Measurements from ENCODE around the gene MACROD2.

The MACROD2 gene

DNA sequence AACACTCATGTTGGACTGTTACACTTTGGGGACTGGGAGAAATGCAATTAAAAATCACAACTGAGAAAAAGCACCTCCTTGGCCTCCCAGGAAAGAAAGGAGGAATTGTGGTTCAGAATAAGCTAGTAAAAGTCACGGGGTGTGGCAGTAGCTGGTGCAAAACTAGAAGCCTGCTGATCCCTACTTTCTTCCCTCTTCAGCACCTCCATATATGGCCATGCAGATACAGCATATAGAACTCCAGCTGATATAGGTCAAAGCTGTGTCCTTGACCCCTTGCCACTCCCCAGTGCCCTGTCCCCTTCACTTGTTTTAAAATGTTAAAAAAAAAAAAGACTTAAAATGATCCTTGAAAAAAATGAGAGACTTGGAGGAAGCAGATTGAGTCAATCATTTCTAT lies 347.6 kb downstream of the MACROD2 start:
- POLR2A ChIA-PET: no interaction called here
- TF ChIP-seq, protein P1, sequence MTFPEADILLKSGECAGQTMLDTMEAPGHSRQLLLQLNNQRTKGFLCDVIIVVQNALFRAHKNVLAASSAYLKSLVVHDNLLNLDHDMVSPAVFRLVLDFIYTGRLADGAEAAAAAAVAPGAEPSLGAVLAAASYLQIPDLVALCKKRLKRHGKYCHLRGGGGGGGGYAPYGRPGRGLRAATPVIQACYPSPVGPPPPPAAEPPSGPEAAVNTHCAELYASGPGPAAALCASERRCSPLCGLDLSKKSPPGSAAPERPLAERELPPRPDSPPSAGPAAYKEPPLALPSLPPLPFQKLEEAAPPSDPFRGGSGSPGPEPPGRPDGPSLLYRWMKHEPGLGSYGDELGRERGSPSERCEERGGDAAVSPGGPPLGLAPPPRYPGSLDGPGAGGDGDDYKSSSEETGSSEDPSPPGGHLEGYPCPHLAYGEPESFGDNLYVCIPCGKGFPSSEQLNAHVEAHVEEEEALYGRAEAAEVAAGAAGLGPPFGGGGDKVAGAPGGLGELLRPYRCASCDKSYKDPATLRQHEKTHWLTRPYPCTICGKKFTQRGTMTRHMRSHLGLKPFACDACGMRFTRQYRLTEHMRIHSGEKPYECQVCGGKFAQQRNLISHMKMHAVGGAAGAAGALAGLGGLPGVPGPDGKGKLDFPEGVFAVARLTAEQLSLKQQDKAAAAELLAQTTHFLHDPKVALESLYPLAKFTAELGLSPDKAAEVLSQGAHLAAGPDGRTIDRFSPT (tag by site-specific recombination; IDR thresholded peaks at IDR 0.05): no peak
- TF ChIP-seq KLF9 (tag by site-specific recombination; IDR thresholded peaks at IDR 0.05; ENCODE audit: low read depth) (no peak), ZNF623 (tag by site-specific recombination; IDR thresholded peaks at IDR 0.05) (no peak), GLIS2 (tag by site-specific recombination; IDR thresholded peaks at IDR 0.05) (no peak), KLF1 (tag by site-specific recombination; IDR thresholded peaks at IDR 0.05) (no peak), ZNF140 (tag by site-specific recombination; IDR thresholded peaks at IDR 0.05) (no peak), ZNF701 (tag by site-specific recombination; IDR thresholded peaks at IDR 0.05) (no peak), ZNF791 (tag by site-specific recombination; IDR thresholded peaks at IDR 0.05) (no peak), ZNF114 (tag by site-specific recombination; IDR thresholded peaks at IDR 0.05) (no peak), ZNF621 (tag by site-specific recombination; IDR thresholded peaks at IDR 0.05) (no peak), ZNF544 (tag by site-specific recombination; IDR thresholded peaks at IDR 0.05) (no peak), ZNF501 (tag by site-specific recombination; IDR thresholded peaks at IDR 0.05) (no peak), HOXC10 (CRISPR knock-in tag; IDR thresholded peaks at IDR 0.05) (no peak), ZBTB8A (tag by site-specific recombination; IDR thresholded peaks at IDR 0.05) (no peak)
- TF ChIP-seq, protein P2, sequence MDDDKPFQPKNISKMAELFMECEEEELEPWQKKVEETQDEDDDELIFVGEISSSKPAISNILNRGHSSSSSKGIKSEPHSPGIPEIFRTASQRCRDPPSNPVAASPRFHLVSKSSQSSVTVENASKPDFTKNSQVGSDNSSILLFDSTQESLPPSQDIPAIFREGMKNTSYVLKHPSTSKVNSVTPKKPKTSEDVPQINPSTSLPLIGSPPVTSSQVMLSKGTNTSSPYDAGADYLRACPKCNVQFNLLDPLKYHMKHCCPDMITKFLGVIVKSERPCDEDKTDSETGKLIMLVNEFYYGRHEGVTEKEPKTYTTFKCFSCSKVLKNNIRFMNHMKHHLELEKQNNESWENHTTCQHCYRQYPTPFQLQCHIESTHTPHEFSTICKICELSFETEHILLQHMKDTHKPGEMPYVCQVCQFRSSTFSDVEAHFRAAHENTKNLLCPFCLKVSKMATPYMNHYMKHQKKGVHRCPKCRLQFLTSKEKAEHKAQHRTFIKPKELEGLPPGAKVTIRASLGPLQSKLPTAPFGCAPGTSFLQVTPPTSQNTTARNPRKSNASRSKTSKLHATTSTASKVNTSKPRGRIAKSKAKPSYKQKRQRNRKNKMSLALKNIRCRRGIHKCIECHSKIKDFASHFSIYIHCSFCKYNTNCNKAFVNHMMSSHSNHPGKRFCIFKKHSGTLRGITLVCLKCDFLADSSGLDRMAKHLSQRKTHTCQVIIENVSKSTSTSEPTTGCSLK (tag by site-specific recombination; IDR thresholded peaks at IDR 0.05): no peak
- TF ChIP-seq, protein P3, sequence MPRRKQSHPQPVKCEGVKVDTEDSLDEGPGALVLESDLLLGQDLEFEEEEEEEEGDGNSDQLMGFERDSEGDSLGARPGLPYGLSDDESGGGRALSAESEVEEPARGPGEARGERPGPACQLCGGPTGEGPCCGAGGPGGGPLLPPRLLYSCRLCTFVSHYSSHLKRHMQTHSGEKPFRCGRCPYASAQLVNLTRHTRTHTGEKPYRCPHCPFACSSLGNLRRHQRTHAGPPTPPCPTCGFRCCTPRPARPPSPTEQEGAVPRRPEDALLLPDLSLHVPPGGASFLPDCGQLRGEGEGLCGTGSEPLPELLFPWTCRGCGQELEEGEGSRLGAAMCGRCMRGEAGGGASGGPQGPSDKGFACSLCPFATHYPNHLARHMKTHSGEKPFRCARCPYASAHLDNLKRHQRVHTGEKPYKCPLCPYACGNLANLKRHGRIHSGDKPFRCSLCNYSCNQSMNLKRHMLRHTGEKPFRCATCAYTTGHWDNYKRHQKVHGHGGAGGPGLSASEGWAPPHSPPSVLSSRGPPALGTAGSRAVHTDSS (tag by site-specific recombination; IDR thresholded peaks at IDR 0.05): no peak
- Histone ChIP-seq H3K36me3 (ENCODE audit: control insufficient read depth in 2 of 2, insufficient read depth in 1 of 2, low read length in 2 of 2) (no peaks in the 10 kb centered on the region), H3K9me3 (ENCODE audit: control insufficient read depth, insufficient read depth, low read depth, low read length) (no peaks in the 10 kb centered on the region), H3K27ac (ENCODE audit: extremely low read depth, low read depth, low read length) (no peak overlapping the region), H3K4me3 (ENCODE audit: low read depth, low read length) (no peak overlapping the region), H3K4me1 (ENCODE audit: control insufficient read depth, insufficient read depth, low read length) (no peaks in the 10 kb centered on the region)
- CTCF ChIA-PET: interaction anchor here (0.7 kb wide), 1 partner anchor 86 kb away, joined by 5 read pairs; no protein-coding TSS in a partner anchor

DNA sequence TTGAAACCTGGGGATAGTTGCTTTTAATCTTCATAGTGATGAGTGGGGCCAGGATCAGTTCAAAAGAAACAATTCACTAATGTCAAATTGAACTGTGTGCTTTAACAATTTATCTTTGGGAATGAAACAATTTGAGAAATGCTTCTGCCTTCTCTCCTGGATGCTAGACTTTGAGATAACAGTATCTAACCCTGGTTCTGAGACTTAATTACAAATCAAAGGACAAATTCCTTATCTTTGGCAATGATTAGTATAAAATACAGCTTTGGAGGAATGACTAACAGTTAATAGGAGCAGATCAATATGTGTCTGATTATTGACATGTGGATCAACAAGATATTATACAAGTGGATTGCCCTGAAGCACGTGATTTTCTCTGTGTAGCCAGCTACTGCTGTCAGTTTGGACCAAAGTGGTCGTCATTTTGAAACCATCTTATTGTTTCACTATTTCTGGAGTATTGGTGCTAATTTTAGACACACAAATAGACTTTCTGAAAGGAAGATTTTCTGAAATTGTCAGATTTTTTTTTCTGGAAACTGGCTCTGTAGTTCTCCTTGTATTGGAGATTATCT lies 348.3 kb downstream of the MACROD2 start:
- no peak overlapping the region for H3K4me3 ChIP-seq (ENCODE audit: low read depth, low read length)
- no peak overlapping the region for H3K27ac ChIP-seq (ENCODE audit: extremely low read depth, low read depth, low read length)
- H3K9me3 ChIP-seq (ENCODE audit: control insufficient read depth, insufficient read depth, low read depth, low read length): no peaks in the 10 kb centered on the region
- ChIA-PET POLR2A (no interaction called here), CTCF (interaction anchor here (0.7 kb wide), 1 partner anchor 85 kb away, joined by 5 read pairs; no protein-coding TSS in a partner anchor)
- no peaks in the 10 kb centered on the region for H3K4me1 ChIP-seq (ENCODE audit: control insufficient read depth, insufficient read depth, low read length)
- TF ChIP-seq ZNF184 (tag by site-specific recombination; IDR thresholded peaks at IDR 0.05) (no peak), BCL11B (tag by site-specific recombination; IDR thresholded peaks at IDR 0.05; ENCODE audit: low read depth) (no peak), KLF8 (tag by site-specific recombination; IDR thresholded peaks at IDR 0.05) (no peak)
- H3K36me3 ChIP-seq (ENCODE audit: control insufficient read depth in 2 of 2, insufficient read depth in 1 of 2, low read length in 2 of 2): no peaks in the 10 kb centered on the region
